Measurements from ENCODE around the gene TBCD.
A peak's percentile ranks its signal among the peaks of the same experiment; 100 is the strongest.
"Not testable (repeated sequence)": the region's sequence is repeated elsewhere in the genome, so short reads cannot be mapped to it uniquely, and the experiment has no call there.

Gene TBCD

DNA sequence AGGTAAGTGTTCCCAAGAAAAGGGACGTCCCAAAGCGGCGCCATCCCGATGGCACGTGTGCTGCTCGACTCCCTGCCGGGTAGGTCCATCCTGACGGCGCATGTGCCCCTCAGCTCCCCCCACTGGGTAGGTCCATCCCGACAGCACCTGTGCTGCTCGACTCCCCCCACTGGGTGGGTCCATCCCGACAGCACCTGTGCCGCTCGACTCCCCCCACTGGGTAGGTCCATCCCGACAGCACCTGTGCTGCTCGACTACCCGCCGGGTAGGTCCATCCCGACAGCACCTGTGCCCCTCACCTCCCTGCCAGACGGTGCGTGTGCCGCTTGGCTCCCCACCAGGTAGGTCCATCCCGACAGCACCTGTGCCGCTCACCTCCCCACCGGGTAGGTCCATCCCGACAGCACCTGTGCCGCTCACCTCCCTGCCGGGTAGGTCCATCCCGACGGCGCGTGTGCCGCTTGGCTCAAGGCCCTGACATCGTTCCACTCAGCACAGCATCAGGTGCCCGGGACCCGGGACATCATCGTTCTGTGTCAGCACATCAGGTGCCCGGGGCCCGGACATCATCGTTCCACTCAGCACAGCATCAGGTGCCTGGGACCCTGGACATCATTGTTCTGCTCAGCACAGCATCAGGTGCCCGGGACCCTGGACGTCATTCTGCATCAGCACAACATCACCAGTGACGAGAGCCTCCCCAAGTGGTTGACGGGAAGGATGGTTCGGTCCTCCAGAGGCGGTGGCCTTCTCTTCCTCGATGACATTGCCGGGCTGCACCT is 22.2 kb upstream of the TBCD start:
- DNase-seq (ENCODE audit: low read depth in 4 of 4, low spot score in 1 of 4), result no peak

DNA sequence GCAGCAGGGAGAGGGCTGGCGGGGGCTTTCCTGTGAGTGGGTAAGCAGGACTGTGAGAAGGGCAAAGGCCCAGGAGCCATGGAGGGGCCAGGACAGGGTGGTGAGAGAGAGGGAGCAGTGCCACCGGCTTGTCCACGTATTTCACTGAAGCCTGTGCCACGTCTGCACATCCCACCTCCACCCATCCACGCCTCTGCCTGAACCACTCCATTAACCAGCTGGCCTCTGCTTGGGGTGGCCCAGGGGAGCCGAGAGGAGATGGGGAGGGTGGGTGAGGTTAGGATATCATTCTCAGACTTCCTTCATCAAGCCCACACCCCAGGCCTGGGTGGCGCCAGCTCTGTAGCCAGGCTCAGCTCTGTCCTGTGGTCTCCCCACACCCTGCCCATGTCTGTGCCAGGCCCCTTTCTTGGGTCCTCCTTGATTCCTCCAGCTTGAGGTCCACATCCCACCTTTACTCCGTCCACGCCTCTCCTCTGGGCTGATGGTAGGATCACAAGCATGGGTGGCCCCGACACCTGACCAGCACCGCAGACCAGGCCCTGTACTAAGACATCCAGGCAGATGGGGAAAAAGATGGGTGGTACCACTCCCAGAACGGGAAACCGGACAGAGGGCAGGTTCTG is 19.6 kb upstream of the TBCD start:
- DNase-seq (ENCODE audit: low read depth in 4 of 4, low spot score in 1 of 4), result no peak

DNA sequence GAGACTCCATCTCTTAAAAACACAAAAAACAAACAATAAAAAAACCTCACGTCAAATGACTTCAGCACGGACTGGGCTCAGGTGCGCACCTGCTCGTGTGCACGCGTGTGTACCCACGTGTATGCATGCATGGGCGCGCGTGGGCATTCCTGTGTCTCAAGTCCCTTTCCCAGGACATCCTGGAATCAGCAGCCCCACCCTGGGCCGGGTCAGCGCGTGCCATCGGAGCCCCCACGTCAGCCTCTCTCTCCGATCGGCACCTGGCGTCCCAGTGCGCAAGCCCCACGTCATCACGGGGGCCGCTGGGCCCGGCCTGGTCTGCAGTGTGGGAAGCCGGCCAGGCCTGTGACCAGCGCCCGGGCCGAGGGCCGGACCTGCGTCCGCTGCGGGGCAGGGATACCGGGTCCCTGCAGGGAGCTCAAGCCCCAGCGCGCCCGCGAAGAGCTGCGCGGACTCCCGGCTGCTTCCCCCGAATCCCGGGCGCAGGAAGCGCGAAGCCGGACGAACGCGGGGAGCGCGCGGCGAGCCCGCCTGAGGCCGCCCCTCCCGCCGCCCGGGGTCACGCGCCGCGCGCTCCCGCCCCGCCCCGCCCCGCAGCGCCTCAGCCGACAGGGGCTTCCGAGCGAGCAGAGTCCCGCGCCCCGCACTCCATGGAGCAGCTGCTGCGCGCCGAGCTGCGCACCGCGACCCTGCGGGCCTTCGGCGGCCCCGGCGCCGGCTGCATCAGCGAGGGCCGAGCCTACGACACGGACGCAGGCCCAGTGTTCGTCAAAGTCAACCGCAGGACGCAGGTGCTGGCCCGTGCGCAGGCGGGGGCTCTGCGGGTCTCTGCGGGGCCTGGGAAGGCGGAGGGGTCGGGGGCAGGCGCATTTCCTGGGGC is 16.6 kb upstream of the TBCD start, which contains the start of gene FN3K:
FN3K (plus strand) TSS at position 629 of the 880 bp plus-strand sequence; CDS start at position 651, 22 bp downstream.
- DNase-seq (ENCODE audit: low read depth in 4 of 4, low spot score in 1 of 4), result peak in 1 of 4 experiments; percentile 19

DNA sequence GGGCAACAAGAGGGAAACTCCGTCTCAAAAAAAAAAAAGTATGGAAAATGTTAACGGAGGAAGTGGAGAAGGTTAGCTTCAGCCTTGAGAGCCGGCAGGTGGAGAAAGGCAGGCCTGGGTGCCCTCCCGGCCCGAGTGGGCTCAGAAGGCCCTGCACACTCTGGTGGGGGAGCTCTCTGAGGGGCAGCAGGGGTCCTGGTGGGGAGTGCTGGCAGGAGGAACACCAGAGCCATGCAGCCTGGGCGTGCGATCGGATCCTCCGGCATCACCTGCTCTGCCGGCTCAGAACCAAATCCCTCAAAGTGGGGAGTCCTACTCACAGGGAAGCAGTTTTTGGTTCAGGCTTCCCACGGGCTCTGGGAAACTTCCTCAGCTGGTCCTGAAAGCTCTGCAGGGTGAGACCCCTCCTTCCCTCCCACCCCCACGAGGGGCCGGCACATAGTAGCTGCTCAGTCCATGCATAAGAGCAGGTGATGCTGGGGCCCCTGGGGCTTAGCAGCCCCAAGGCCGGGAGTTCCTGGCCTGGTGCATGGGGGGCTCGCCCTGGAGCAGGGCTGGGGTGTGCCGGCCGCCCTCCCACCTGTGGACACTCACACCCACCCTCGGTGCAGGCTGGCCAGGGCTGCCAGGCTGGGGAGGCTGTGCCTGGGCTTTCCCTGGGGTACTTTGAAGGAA is 15.2 kb upstream of the TBCD start:
- DNase-seq (ENCODE audit: low read depth in 4 of 4, low spot score in 1 of 4), result no peak

DNA sequence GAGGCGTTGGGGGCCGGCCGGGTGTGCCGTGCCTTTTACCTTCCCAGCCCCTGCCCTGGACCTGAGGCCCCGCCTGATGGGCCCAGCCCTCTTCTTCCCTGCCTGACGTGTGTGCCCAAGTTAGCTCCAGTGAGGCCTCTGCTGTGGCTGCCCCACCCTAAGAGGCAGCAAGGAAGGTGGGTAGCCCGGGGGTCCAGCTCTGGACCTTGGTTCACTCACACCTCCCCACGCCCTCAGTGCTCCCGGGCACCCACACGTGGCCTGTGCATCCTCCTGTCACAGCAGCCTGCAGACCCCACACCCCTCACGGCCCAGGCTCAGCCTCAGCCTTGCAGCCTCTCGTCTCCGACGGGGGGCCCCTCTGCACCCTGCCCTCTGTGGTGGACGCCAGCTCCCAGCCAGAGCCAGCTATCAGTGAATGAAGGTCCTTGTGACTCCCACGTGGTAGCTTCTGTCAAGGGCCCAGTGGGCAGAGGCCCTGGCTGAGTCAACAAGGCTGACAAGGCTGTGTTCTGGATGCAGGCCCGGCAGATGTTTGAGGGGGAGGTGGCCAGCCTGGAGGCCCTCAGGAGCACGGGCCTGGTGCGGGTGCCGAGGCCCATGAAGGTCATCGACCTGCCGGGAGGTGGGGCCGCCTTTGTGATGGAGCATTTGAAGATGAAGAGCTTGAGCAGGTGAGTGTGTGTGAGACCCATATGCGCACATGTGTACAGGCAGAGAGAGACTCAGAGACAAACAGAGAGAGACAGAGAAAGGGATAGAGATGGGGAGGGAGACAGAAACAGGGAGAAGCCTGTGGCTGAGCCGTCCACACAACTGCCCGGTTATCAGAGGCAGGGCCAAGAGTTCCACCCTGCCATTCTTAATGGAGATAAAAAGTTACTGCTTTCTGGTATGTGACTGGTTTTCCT is 13.6 kb upstream of the TBCD start:
- DNase-seq (ENCODE audit: low read depth in 4 of 4, low spot score in 1 of 4), result no peak

DNA sequence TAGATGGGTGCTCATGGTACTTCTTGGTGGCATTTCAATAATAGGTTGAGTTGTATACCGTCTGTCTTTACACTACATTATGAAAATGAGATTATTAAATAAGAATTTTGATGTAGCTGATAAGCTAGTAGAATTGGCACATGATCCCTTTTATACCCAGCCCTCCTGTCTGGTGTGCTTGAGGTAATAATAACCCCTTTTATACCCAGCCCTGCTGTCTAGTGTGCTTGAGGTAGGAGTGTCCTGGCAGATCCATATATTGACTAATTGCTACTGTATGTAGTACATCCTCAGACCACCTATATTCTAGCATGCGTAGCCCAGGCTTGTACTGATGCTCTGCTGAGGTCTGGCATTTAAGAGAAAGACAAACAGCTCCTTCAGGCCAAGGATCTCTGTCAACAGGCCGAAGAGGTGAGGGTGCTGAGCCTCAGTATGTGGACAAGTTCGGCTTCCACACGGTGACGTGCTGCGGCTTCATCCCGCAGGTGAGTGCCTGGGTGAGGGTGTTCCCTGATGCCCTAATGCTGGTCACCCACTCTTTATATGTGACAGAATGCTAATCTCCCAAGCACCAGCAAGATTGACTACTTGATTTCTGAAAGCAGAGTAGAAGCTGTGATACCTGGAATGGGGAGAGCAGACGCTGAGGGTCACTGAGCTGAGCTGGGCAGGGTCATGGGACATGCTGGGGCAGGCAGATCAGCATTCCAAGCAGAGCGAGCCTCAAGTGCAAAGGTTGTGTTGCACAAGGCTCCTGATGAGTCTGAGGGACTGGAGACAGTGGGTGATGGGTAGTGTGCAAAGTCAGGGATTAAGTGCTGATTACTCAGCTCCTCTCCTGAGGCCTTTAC is 10.7 kb upstream of the TBCD start:
- DNase-seq (ENCODE audit: low read depth in 4 of 4, low spot score in 1 of 4), result no peak

GRCh38 chr17:82743344-82744219 is 8.3 kb upstream of the TBCD start:
- DNase-seq (ENCODE audit: low read depth in 4 of 4, low spot score in 1 of 4), result no peak

- DNase-seq (ENCODE audit: low read depth in 4 of 4, low spot score in 1 of 4), result not testable (repeated sequence)
Observed at GRCh38 chr17:82744736-82745135, 7.1 kb upstream of the TBCD start.

DNA sequence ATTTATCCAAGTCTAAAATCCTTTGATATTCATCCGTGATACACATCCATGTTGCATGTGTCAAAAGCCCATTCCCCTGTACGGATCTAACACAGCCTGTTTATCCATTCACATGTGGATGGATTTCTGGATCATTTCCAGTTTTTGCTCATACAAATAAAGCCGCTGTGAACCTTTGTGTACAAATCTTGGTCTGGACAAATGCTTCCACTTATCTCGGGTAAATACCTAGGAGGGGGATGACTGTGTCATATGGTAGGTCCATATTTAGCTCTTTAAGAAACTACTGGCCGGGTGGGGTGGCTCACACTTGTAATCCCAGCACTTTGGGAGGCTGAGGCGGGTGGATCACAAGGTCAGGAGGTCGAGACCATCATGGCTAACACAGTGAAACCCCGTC is 6.3 kb upstream of the TBCD start:
- DNase-seq (ENCODE audit: low read depth in 4 of 4, low spot score in 1 of 4), result no peak

GRCh38 chr17:82748756-82749155 is 3.1 kb upstream of the TBCD start:
- no peak for DNase-seq (ENCODE audit: low read depth in 4 of 4, low spot score in 1 of 4)

GRCh38 chr17:82750241-82750908 is 1.5 kb upstream of the TBCD start:
- no peak for DNase-seq (ENCODE audit: low read depth in 4 of 4, low spot score in 1 of 4)

- peak in 1 of 4 experiments; percentile 4 for DNase-seq (ENCODE audit: low read depth in 4 of 4, low spot score in 1 of 4)
Observed at GRCh38 chr17:82751171-82751570, 694 bp upstream of the TBCD start.

- DNase-seq (ENCODE audit: low read depth in 4 of 4, low spot score in 1 of 4), result no peak
Observed at GRCh38 chr17:82752371-82753200, 721 bp downstream of the TBCD start.

DNA sequence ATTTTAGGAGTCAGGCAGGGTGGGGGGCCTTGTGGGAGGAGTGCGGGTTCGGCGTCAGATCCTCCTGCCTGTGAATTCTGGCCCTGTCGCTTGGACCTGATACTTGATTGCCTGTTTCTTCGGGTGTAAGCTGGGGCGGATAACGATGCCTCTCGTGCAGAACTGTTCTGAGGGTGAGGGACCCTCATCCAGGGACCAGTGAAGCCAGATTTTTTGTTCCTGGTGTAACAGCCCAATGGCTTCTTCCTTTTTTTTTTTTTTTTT is 1.3 kb downstream of the TBCD start:
- no peak for DNase-seq (ENCODE audit: low read depth in 4 of 4, low spot score in 1 of 4)

GRCh38 chr17:82754297-82755208 is 2.7 kb downstream of the TBCD start:
- DNase-seq (ENCODE audit: low read depth in 4 of 4, low spot score in 1 of 4), result no peak

- no peak for DNase-seq (ENCODE audit: low read depth in 4 of 4, low spot score in 1 of 4)
Observed at GRCh38 chr17:82756166-82756565, 4.3 kb downstream of the TBCD start.
